OCI-LY1 (cell line): ENCODE results near the gene MGAT5B.

ENCODE experiments used
- CTCF ChIP-seq: fragments of 200-600 bp; sonication (generic), shearing (Covaris generic); IDR thresholded peaks from 2 replicates; pipeline ENCODE4 v1.5.1; 2017; ENCODE audit warnings: mild to moderate bottlenecking, antibody characterized with exemption, low read length, moderate library complexity, mixed read lengths
- EZH2 ChIP-seq: fragments of 200-600 bp; sonication (generic), shearing (Covaris generic); IDR thresholded peaks from 2 replicates; pipeline ENCODE4 v1.8.0; 2017; ENCODE audit warnings: borderline replicate concordance, mixed run types, mild to moderate bottlenecking, antibody characterized with exemption, low read length, moderate library complexity, mixed read lengths

- TF ChIP-seq CTCF (no peak), EZH2 (no peak)
Measured at GRCh38 chr17:76870377-76870714, 2.1 kb downstream of the MGAT5B start.
